GM13976 (cell line): Measurements from ENCODE around the gene STK24.

Source experiments
- DNase-seq: peaks from one replicate; pipeline ENCODE4 v3.0.0; 2012; ENCODE audit warnings: low spot score
- CTCF ChIP-seq: IDR thresholded peaks from 2 replicates; pipeline ENCODE4 v1.5.1; 2012; ENCODE audit warnings: borderline replicate concordance, mild to moderate bottlenecking; ENCODE audit not compliant: insufficient read depth; ENCODE audit errors: extremely low read depth, missing control alignments, control extremely low read depth
- in situ Hi-C: fragments of 300-500 bp; cut with MboI; formaldehyde crosslinking; loops from one replicate; pipeline ENCODE4 v1.12.0; 2022; ENCODE audit warnings: low sequenced_read_pairs, mixed read lengths, inconsistent platforms; ENCODE audit not compliant: unreplicated experiment

Gene STK24

DNA sequence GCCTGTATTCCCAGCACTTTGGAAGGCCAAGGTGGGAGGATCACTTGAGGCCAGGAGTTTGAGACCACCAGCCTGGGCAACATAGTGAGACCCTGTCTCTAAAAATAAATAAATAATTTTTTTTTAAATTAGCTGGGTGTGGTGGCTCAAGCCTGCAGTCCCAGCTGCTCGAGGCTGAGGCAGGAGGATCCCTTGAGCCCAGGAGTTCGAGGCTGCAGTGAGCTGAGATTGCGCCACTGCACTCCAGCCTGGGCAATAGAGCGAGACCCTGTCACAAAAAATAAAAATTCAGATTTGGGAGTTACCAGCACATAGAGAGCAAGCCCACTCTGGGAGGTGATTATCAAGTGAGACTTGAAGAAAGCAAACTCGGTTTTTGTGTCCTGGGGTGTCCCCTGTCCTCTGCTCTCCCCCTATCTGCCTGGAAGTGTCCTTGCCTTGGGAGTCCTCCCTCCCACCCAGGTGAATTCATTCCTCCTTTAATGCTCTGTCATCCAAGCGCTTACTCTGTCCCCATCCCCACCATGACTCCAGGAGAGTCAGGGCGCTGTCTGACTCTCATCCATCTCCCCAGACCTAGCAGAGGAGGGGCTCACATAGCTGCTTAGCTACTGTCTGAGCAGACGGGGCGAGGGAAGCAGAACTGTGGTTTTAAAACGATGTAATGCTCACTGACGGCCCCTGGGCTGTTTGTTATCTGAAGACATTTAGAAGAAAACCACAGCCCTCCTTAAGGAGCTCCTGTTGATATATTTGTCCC, 146.8 kb downstream of the STK24 start:
- TF ChIP-seq CTCF = no peak
- no peak for DNase-seq
- in situ Hi-C loops = no loop called here

- no peak for DNase-seq
- in situ Hi-C loops = no loop called here
- no peak for TF ChIP-seq CTCF
Observed at GRCh38 chr13:98429531-98429930, 147.4 kb downstream of the STK24 start.

- TF ChIP-seq CTCF = no peak
- DNase-seq = no peak
- in situ Hi-C loops = no loop called here
Observed at GRCh38 chr13:98429081-98429480, 147.8 kb downstream of the STK24 start.

- DNase-seq = no peak
- in situ Hi-C loops = no loop called here
- no peak for TF ChIP-seq CTCF
Observed at GRCh38 chr13:98428256-98428966, 148.5 kb downstream of the STK24 start.

GRCh38 chr13:98427331-98427995, 149.4 kb downstream of the STK24 start:
- in situ Hi-C loops = no loop called here
- no peak for TF ChIP-seq CTCF
- no peak for DNase-seq

DNA sequence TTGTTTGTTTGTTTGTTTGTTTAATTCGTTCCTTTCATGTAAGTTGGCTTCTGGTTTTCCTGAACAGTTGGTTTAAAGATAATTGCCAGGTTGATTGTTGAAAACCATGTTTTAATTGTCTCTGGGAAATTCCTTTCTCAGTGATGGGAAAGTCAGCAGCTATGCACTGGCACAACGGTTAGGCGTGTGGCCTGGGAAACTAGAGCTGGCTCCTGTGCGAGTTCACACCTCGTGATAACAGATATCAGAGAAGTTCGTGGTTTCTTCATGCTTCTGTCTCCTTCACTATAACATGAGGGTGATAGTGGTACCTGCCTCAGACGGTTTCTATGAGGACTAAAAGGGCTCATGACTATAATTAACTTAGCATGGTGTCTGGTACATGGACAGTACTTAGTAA, 153.5 kb downstream of the STK24 start:
- no peak for TF ChIP-seq CTCF
- no peak for DNase-seq
- in situ Hi-C loops = no loop called here
